HG02840 (cell line): Measurements from ENCODE around the gene CD27.
"Not testable (repeated sequence)": the region's sequence is repeated elsewhere in the genome, so short reads cannot be mapped to it uniquely, and the experiment has no call there.

Experiments
- ATAC-seq: cut with Tn5 transposase; IDR thresholded peaks from one replicate; pipeline ENCODE4 v1.9.1; 2021; ENCODE audit warnings: mild to moderate bottlenecking, moderate library complexity, moderate number of reproducible peaks; ENCODE audit not compliant: unreplicated experiment, low FRiP score

Gene CD27

GRCh38 chr12:6460751-6461371 is 16.1 kb downstream of the CD27 start:
- ATAC-seq = no peak

- ATAC-seq = no peak
Observed at GRCh38 chr12:6461401-6462233, 16.9 kb downstream of the CD27 start.

- ATAC-seq = no peak
Observed at GRCh38 chr12:6462234-6462995, 17.7 kb downstream of the CD27 start.

GRCh38 chr12:6463216-6463615 is 18.5 kb downstream of the CD27 start:
- ATAC-seq = no peak

- no peak for ATAC-seq
Observed at GRCh38 chr12:6463858-6464257, 19.1 kb downstream of the CD27 start.

GRCh38 chr12:6464531-6464930 is 19.8 kb downstream of the CD27 start:
- ATAC-seq = no peak

- ATAC-seq = no peak
Observed at GRCh38 chr12:6465467-6466183, 20.9 kb downstream of the CD27 start.

- ATAC-seq = no peak
Observed at GRCh38 chr12:6466184-6466573, 21.4 kb downstream of the CD27 start.

- not testable (repeated sequence) for ATAC-seq
Observed at GRCh38 chr12:6466751-6467150, 22.0 kb downstream of the CD27 start.

GRCh38 chr12:6467571-6468282 is 23.0 kb downstream of the CD27 start:
- ATAC-seq = not testable (repeated sequence)

GRCh38 chr12:6468283-6468575 is 23.5 kb downstream of the CD27 start:
- ATAC-seq = no peak

GRCh38 chr12:6469092-6469491 is 24.3 kb downstream of the CD27 start:
- ATAC-seq = no peak

GRCh38 chr12:6469609-6470374 is 25.0 kb downstream of the CD27 start:
- no peak for ATAC-seq

- ATAC-seq = peak; percentile 82
Observed at GRCh38 chr12:6470375-6471163, 25.8 kb downstream of the CD27 start, which contains the start of gene VAMP1. TSS of gene VAMP1 (minus strand) at chr12:6470677. CDS start at chr12:6470531, 146 bp downstream.

GRCh38 chr12:6471989-6472360 is 27.2 kb downstream of the CD27 start:
- no peak for ATAC-seq

GRCh38 chr12:6472491-6472890 is 27.7 kb downstream of the CD27 start:
- ATAC-seq = no peak

- ATAC-seq = not testable (repeated sequence)
Observed at GRCh38 chr12:6475233-6475975, 30.6 kb downstream of the CD27 start.

GRCh38 chr12:6476489-6476888 is 31.7 kb downstream of the CD27 start:
- no peak for ATAC-seq
